CD4-positive, alpha-beta T cell treated with Interleukin-17A for 4 hours (primary cell): ENCODE data around the gene COX7A2L.
"Not testable (repeated sequence)": the region's sequence is repeated elsewhere in the genome, so short reads cannot be mapped to it uniquely, and the experiment has no call there.

Source experiments
- DNase-seq: peaks from one replicate; pipeline ENCODE4 v3.0.0-alpha.2; 2020; ENCODE audit warnings: mixed read lengths

Gene COX7A2L, protein sequence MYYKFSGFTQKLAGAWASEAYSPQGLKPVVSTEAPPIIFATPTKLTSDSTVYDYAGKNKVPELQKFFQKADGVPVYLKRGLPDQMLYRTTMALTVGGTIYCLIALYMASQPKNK

DNA sequence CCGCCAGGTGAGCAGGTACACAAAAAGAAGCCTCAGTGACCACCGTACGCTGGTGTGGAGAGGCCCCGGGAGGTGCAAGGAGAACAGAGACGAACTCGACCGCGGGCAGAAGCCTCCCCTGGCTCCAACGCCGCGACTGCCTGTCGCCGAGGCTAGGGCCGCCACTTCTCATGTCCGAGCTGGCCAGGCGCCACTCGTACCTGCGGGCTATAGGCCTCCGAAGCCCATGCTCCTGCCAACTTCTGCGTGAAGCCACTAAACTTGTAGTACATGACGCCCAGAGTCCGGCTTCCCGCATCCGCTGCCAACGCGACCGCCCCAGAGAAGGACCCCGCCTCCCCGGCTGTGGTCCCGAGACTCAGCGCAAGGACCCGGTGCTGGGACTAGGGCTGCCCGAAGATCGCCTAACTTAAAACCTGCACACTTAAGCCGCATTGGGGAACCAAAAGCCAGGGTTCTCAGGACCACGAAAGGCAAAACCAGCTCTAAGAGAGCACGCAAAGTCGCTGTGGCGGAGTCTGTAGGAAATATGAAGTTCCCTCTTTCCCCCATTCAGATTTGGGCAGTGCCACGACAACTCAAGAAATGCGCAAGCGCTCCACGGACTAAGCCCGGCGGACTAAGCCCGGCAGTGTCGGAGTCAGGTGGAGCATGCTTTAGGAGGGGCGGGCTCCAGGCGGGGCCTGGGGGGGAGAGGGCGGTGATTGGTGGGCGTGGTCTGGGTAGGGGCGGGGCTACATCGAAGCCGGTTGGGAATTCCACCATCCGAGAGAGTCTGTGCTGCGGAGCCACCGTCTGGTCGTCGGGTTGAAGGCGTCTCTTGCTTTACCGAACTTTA lies at the start of gene COX7A2L:
Gene COX7A2L, minus strand, starts transcription at position 328 of the 838 bp plus-strand sequence. Its CDS starts 56 bp downstream, at position 272.
- peak; percentile 97 for DNase-seq

DNA sequence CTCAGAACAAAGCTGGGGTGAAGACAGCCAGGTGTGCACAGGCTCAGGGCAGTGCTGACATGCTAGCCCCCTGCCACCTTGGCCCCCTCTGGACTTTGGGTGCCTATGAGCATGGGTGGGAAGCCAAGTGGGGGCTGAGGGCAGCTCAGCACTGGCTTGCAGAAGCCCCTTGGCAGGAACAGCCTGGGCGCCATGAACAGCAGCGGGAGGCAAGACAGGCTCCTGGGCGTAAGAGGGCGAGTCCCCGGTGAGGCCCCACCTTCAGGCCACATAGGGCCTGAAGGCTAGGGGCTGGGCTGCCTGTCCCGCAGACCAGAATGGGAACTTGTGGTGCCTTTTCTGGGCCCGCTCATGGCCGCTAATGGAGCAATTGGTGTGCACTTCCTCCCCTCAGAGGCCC lies 47.0 kb upstream of the COX7A2L start:
- DNase-seq, result no peak

DNA sequence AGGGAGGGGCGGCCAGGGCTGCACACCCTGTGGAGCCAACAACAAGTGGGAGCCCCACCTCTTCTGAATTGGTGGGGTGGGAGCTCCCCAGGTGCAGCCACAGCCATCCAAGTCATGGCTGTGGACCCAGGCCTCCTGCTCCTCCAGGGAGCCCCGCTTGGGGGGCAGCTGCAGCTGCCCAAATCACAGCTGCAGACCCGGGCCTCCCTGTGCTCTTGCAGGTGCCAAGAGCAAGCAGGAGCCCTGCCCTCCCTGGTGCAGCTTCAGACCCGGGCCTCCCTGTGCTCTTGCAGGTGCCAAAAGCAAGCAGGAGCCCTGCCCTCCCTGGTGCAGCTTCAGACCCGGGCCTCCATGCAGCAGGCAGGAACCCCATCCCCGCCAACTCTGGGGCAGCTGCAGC lies 46.5 kb upstream of the COX7A2L start:
- no peak for DNase-seq

DNA sequence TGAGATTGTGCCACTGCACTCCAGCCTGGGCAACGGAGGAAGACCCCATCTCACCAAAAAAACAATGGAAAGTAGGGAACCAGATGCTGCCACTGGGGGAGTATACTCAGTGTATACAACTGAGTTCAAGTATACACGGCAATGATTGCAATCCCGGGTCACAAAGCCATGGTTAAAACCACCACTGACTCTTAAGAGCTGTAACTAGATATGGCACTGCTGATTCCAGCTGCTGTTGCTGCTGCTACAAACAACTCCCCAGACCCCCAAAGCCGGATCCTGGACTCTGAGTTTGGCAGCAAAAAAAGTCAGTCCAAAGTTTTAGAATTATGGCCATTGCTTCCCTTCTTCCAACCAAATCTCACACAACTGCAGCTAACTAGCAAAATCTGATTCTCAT lies 43.7 kb upstream of the COX7A2L start:
- no peak for DNase-seq

DNA sequence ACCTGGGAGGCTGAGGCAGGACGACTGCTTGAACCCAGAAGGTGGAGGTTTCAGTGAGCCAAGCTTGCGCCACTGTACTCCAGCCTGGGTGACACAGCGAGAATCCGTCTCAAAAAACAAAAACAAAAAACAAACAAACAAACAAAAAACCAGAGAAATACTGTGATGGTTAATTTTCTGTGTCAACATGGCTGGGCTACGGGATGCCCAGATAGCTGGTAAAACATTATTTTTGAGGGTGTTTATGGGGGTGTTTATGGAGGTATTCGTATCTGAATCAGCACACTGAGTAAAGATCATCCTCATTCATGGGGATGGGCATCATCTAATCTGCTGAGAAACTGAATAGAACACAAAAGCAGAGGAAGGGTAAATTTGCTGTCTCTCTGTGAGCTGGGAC lies 40.8 kb upstream of the COX7A2L start:
- no peak for DNase-seq

DNA sequence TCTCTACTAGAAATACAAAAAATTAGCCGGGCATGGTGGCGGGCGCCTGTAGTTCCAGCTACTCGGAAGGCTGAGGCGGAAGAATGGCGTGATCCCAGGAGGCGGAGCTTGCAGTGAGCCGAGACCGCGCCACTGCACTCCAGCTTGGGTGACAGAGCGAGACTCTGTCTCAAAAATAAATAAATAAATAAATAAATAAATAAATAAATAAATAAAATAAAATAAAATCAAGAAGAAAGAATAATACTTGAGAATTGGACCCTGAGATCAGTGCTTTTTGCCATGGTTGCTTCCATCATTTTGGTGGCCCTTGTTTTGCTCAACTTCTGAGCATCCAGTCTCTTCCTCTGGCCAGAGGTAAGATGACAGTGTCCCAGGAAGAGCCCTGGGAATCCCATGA lies 37.0 kb upstream of the COX7A2L start:
- not testable (repeated sequence) for DNase-seq

DNA sequence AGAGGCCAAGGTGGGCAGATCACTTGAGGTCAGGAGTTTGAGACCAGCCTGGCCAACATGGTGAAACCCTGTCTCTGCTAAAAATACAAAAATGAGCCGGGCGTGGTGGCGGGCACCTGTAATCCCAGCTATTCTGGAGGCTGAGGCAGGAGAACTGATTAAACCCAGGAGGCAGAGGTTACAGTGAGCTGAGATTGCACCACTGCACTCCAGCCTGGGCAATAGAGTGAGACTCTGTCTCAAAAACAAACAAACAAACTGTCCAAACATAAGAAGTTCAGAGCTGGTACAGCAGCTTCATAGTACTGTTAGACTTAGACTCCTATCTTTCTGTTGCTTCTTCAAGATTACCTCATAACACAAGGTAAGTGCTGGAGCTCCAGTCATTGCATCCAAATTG lies 32.3 kb upstream of the COX7A2L start:
- DNase-seq, result not testable (repeated sequence)

DNA sequence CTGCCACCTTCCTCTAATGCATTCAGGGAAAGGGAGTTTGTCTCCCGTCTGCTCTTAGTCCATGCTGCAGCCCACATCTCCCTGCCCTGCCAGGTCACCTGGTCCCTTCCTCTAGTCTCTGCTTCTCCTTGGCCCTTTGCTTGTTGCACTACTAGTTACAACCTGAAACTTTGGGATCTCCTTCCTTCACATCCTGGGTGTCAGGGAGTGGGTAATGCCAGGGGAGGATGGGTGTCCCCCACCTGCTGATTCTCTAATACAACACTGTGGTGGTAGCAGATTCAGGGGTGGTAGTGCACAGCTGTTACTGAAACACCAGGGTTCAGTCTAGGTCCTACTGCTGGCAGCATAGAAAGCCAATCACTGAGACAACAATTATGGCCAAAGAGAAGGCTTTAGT lies 31.2 kb upstream of the COX7A2L start:
- no peak for DNase-seq

DNA sequence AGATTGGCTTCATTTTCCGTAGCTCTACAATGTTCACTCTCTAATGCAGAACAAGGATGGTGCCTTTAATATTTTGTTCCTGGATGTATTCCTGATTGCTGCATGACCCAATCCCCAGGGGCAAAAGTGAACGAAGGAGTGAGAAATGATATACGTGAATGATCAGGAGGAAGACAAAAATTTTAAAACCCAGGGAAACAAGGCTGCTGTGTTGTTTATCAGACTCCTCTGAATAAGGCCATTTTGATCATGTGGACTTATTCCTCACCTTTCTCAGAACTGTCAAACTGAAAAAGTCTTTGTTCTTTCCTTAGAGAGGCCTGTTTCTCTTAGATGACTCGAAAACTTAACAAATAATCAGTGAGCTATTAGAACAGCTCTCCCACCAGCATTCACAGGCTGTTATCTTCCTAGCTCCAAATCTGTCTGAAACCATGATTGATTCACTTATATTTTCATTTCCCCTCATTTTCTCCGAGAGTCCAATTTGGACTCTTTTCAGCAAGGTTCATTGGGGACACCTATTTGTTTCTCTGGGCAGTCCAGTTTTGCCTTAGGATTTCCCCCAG lies 29.5 kb upstream of the COX7A2L start:
- DNase-seq, result no peak

DNA sequence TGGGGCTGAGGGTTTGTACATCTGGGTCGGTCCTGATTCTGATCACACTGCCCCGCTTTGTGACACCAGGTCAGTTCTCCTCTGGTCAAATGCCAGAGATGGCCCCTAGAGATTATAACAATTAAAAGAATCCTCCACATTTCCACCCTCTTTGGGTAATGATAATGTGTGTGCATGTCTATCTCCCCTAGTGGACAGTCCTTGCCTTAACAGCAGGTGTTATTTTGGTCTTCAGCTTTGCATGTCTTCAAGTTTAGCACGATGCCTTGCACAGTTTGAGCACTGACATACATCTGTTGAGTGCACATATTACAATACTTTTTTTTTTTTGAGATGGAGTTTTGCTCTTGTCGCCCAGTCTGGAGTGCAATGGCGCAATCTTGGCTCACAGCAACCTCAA lies 25.7 kb upstream of the COX7A2L start:
- no peak for DNase-seq

DNA sequence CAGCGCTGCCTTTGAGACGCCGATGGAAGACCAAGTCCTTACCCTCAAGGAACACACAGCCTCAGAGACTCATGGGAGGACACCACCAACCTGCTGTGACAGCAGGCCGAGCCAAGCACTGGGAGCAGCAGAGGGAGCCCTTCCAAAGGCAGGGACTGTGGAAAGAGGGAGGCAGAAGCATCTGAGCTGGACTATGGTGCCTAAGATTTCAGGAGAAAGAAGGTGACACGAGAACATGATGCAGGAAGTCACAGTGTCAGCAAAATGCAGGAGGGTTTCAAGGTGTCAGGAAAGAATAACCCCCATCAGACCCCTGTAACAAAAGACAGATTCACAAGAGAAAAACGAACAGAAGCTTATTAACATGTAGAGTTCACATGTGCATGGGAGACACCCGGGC lies 24.2 kb upstream of the COX7A2L start:
- no peak for DNase-seq

DNA sequence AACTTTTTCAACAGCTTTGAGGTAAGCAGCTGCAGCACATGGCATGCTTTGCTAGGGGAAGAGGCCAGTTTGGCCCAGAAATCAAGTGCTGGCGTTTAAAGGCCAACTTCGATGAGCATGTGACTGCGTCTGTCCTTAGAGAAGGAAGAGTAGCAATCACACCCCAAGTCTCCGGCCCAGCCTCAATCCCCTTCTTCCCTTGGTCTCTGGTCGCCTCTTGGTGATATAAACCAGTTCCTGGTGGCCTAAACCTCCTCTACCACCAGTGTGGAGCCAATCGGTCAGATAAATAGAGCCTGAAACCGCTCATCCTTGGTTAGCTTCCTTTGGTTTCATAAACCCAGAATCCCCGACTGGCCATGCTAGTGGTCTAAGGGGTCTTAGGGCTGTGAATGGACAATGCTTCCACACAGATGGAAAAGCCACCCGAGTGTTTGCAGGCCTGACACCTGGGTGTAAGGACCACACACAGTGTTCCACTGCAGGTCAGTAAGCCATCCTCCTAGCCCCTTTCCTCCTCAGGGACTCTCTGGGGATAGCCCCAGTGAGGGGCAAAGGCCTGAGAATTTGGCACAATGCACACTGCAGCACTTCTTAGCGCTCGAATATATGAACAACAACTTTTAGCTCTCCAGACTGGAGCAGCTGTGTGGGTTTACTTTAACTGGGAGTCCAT lies 23.0 kb upstream of the COX7A2L start:
- DNase-seq, result no peak

DNA sequence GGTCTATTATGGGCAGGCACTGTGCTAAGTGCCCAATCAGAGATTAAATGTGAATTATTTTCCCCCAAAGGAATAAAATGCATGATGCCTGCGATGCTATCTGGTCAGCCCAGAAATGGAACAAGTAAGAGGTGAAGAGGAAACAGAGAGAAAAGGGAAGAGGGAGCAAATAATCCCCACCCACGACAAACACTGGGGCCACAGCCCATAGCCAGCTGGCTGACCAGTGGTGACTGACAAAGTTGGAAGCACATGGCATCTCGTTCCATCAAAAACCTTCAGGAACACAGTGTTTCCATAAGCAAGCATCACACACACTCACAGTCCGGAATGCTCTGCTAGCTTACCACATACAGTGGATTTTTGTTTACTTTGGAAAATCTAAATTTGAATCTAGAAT lies 21.1 kb upstream of the COX7A2L start:
- no peak for DNase-seq

DNA sequence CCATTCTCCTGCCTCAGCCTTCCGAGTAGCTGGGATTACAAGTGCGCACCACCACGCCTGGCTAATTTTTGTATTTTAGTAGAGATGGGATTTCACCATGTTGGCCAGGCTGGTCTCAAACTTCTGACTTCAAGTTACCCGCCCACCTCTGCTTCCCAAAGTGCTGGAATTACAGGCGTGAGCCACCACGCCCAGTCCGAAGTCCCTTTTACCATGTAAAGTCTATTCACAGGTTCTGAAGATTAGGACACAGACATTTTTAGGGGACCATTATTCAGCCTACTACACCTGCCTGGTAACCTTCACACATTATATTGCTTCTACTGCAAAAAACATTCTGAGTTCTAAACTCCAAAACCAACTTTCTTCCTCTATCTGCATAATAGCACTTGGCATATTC lies 19.0 kb upstream of the COX7A2L start:
- DNase-seq, result not testable (repeated sequence)

DNA sequence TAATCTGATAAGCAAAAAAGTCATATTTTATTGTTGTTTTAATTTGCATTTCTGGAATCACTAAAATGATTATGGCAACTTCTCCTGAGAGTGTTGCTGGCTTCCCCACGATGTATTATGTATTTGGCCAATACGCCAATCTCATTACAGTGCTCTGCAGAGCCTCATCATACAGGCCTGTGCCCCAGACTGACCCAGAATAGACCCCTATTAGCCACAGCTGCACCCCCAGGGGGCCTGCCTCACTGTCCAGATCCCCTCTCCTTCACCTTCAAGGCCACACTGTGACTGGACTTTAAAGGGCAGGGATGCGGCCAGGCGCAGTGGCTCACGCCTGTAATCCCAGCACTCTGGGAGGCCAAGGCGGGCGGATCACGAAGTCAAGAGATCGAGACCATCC lies 17.4 kb upstream of the COX7A2L start:
- DNase-seq, result no peak

DNA sequence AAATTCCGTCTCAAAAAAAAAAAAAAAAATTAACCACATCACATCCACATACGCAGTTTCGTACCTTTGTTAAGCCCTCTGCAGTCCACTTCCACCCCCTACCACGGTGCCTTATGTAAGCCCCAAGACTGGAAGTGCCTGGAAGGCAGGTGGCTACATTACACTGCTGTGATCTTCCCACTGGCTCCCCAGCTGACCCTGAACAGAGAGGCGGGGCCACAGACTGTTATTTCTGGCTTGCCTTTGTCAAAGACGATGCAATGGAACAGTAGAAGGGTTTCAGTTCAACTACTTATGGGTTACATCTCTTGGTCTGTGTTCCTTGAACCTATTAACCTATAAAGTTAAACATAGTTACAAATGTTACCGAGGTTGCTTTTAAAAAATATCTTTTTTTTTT lies 15.7 kb upstream of the COX7A2L start:
- no peak for DNase-seq

DNA sequence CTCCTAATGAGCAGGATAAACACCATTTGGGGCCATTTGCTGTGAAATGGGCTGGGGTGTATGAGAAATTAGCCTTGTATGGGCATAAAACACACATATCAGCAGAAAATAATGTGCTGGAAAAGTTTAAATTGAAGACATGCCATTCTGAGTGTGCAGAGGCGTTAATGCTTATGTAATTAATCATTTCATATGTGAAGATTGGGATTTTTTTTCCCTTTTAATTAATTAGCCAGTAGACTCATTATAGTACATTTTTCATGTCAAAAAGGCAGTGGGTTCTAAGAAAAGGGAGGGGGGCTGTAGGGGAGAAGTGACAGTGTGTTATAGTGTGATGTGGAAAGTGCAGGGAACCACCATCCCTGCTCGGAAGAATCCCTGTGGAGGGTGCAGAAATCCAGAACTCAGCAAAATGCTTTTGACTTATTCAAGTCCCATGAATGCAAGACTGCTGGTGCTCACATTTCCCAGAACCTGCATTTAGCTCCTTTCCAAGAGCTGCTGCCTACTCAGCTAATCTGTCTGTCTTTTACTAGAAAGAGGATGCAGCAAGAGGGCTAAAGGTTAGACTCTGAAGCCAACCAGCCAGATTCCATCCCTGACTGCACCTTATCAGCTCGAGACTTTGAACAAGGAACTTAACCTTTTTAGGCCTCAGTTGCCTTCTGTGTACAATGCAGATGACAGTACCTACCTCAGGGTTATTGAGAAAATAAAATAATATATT lies 11.6 kb upstream of the COX7A2L start:
- DNase-seq, result no peak

DNA sequence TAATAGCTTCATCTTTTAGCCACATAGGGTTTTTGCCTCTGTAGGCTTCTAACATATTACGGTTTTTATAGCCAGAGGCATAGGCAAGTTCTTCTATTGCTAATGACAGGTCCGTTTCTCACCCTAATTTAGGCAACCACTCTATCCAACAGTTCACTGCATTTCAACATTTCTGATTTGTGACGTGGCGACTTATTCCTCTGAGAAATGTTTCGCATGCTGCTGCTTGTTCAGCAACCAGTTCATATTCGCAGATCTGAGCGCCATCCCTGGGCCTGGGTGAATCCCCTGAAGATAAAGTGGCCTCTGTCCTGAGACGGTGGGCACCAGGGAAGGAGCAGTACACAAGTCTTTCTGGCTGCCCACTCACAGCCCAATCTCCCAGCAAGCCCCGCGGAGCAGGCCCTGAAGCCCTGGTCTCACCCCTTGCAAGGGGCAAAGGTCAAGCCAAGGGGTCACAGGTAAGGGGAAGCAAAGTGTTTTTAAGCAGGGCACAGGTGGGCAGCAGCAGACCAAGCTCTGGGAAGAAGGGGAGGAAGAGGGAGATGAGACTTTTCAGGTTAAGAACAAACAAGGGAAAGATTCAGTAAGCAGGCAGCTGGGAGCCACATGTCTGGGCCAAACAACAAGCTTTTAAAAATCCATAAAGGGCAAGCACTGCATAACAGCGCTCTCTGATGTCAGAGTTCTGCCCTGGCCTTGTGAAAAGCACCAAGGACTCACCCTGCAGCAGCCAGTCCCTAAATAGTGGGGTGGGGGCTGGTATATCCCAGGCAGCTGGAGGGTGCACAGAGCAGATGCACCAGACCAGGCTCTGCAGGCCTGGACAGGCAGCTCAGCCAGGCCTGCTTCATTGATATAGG lies 10.8 kb upstream of the COX7A2L start:
- DNase-seq, result no peak

DNA sequence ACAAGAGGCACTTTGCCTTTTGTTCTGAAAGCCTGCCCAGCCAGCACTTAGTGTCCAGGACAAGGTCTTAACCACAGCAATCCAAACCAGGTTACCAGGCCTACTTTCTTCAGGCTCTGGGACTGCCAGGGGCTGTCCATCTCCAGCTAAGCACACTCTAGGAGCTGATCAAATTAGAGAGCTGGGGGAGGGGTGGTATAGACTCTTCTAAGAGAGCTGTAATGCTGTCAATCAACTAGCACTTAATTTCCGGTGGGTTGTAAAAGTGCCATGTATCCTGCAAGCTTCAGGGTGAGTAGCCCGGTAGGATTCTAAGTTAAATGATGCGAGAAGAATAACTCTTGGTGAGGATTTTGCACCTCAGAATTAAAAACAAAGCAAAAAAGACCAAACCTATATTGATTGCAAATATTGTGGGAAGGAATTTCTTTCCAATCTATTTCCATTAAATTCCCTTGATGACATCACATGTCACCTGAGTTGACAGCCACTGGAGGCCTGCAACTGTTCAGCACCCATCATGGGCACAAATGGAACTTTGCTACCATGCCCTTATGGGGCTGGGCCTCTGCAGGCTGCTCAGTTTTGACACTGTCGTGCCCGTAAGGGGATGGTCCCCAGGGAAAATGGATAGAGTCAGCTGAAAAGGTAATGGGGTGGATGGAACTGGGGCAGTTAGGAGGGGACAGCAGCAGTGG lies 8.7 kb upstream of the COX7A2L start:
- no peak for DNase-seq

DNA sequence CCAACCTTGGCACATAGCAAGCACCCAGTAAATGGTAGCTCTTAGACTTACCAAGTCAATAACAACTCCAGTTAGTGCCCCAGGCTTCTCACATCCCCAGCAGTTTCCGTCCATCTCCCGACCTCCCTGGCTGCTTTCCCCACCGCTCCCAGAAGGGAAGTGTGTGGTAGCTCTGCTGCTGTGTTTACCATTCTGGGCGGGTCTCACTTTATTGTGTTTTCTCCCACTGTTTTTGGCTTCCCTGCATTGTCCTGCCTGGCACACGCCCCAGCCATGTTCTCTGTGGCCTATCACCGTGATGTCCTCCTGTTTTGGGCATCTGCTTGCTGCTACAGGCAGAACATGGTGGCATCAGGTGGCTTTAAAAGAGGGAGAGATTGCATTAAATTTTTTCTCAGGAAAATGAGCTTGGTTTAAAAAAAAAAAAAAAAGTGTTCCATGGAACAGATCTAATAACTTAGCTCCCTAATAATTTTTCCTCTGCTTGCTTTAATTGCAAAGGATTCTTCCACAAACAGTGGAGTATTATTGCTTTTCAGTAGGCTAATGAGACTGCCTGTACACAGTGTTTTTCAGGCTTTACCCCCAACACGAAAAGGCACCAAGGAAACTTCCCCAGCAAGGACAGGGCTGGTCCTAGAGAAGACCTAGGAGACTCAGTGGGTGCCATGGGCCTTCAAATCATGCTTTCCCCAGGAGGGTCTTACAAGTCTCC lies 8.0 kb upstream of the COX7A2L start:
- DNase-seq, result no peak

DNA sequence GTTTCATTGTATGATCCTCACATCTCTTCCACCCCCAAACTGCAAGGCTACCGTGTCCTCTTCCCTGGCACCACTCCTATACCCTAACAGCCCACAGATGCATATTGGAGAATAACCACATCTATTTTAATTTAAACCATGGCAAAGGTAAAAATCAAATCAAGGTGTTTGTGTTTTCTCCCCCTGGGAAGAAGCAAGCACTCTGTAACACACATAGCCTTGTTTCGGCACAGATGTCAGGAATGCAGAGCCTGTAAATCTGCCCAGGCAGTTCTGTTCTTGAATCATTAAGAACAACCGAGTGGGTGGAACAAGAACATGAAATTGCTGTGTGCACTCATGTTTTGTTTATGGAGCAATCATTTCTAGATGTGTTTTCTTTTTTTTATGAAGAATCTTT lies 6.8 kb upstream of the COX7A2L start:
- DNase-seq, result no peak
